K562 (cell line): Measurements from ENCODE around the gene UNC119. TPM values are rescaled to one million over a fixed set of nuclear protein-coding genes. Genes with fewer than 3 reads are reported as not detected.
A peak's percentile ranks its signal among the peaks of the same experiment; 100 is the strongest.

Experiments
- ARHGAP35 ChIP-seq: fragments of 450-650 bp; IDR thresholded peaks from 2 replicates; pipeline ENCODE4 v1.6.1; 2018; ENCODE audit not compliant: partially characterized antibody
- BCL6 ChIP-seq: fragments of 250-450 bp; sonication (Bioruptor Pico); IDR thresholded peaks from 2 replicates; pipeline ENCODE4 v1.4.0; 2020
- BRD4 ChIP-seq: fragments of 200-600 bp; sonication (generic); IDR thresholded peaks from 2 replicates; pipeline ENCODE4 v1.6.1; 2017; ENCODE audit warnings: inconsistent platforms
- CBX1 ChIP-seq: sonication (generic); IDR thresholded peaks from 2 replicates; pipeline ENCODE4 v1.6.1; 2016; ENCODE audit warnings: antibody characterized with exemption, low read depth, mild to moderate bottlenecking
- EP400 ChIP-seq: fragments of 450-650 bp; IDR thresholded peaks from 2 replicates; pipeline ENCODE4 v1.6.1; 2017; ENCODE audit warnings: antibody characterized with exemption, mild to moderate bottlenecking, moderate library complexity
- EWSR1 ChIP-seq: fragments of 450-650 bp; IDR thresholded peaks from 2 replicates; pipeline ENCODE4 v1.6.1; 2018; ENCODE audit warnings: borderline replicate concordance, mild to moderate bottlenecking, low read depth, moderate library complexity; ENCODE audit not compliant: partially characterized antibody
- FOXA3 ChIP-seq, 2 experiments: fragments of 450-650 bp in 1 of 2; sonication (generic) in 1 of 2; formaldehyde crosslinking; IDR thresholded peaks in 1 of 2; conservative IDR thresholded peaks in 1 of 2; 2 replicates each; pipeline versions ENCODE4 v1.4.0 to v1.8.0; 2020 to 2022; ENCODE audit warnings: mild to moderate bottlenecking in 2 of 2, missing genetic modification reagents in 1 of 2
- KHSRP ChIP-seq: fragments of 450-650 bp; IDR thresholded peaks from 2 replicates; pipeline ENCODE4 v1.6.1; 2017
- MYNN ChIP-seq, 2 experiments: sonication (generic); formaldehyde crosslinking in 1 of 2; IDR thresholded peaks; 2 replicates each; pipeline versions ENCODE4 v1.5.0 to v1.6.1; 2016 to 2020; ENCODE audit warnings: antibody characterized with exemption in 1 of 2, missing genetic modification reagents in 1 of 2
- RCOR1 ChIP-seq, 2 experiments: IDR thresholded peaks; 2 replicates each; pipeline ENCODE4 v1.6.1; 2012; ENCODE audit warnings: low read depth in 2 of 2, low read length in 2 of 2, borderline replicate concordance in 1 of 2, improper control_type of control experiment in 1 of 2
- SIN3B ChIP-seq: fragments of 450-650 bp; IDR thresholded peaks from 2 replicates; pipeline ENCODE4 v1.6.1; 2017; ENCODE audit warnings: low read depth, mild to moderate bottlenecking, moderate library complexity
- SRSF7 ChIP-seq: fragments of 200-400 bp; formaldehyde crosslinking; optimal IDR thresholded peaks from 2 replicates; pipeline ENCODE3; 2017; ENCODE audit warnings: mild to moderate bottlenecking, low read depth, low read length
- ZBTB17 ChIP-seq: fragments of 450-650 bp; formaldehyde crosslinking; IDR thresholded peaks from 2 replicates; pipeline ENCODE4 v1.4.0; 2020; ENCODE audit warnings: mild to moderate bottlenecking
- ZNF134 ChIP-seq: fragments of 250-450 bp; sonication (Bioruptor Pico); conservative IDR thresholded peaks from 2 replicates; pipeline ENCODE4 v1.4.0; 2020
- ZNF212 ChIP-seq: fragments of 450-650 bp; formaldehyde crosslinking; IDR thresholded peaks from 2 replicates; pipeline ENCODE4 v1.4.0; 2020; ENCODE audit warnings: mild to moderate bottlenecking
- ZNF57 ChIP-seq: fragments of 450-650 bp; formaldehyde crosslinking; IDR thresholded peaks from 2 replicates; pipeline ENCODE4 v1.4.0; 2020; ENCODE audit warnings: mild to moderate bottlenecking, moderate library complexity
- polyA plus RNA-seq, 8 experiments: library from polyadenylated mRNA; depleted of rRNA in 4 of 8; stranded (reverse) in 5 of 8; unstranded in 3 of 8; fragments of >200 nt; fragmentation: Nextera tagmentation in 2 of 8; fragmentation: Illumina TruSeq in 1 of 8; extraction: Ambion mirVana in 2 of 8; extraction: Trizol in 1 of 8; gene quantifications; 2 replicates each; pipeline versions ENCODE4 v1.2.1 to v1.2.3, GENCODE V29; 2011 to 2014; ENCODE audit warnings: inconsistent platforms in 1 of 8, missing spikeins in 1 of 8
- total RNA-seq, 7 experiments: library from RNA; depleted of rRNA in 6 of 7; stranded (reverse); fragments of >200 nt in 6 of 7; fragmentation: Illumina TruSeq in 2 of 7; extraction: Trizol in 2 of 7; gene quantifications; 2 replicates each; pipeline versions ENCODE4 v1.2.1 to v1.2.3, GENCODE V29; 2011 to 2021; ENCODE audit warnings: low replicate concordance in 1 of 7
- TF ChIP-seq, protein P1 (sequence below): sonication (generic); formaldehyde crosslinking; IDR thresholded peaks from 2 replicates; pipeline ENCODE4 v1.8.1; 2023; ENCODE audit warnings: mild to moderate bottlenecking, missing genetic modification reagents, moderate library complexity
- TF ChIP-seq, protein P2 (sequence below): fragments of 250-450 bp; sonication (Bioruptor Pico); IDR thresholded peaks from 2 replicates; pipeline ENCODE4 v1.8.0; 2022; ENCODE audit warnings: moderate library complexity, mild to moderate bottlenecking, inconsistent platforms
- TF ChIP-seq, protein P3 (sequence below): sonication (generic); formaldehyde crosslinking; IDR thresholded peaks from 2 replicates; pipeline ENCODE4 v1.8.0; 2022; ENCODE audit warnings: mild to moderate bottlenecking, missing genetic modification reagents
- TF ChIP-seq, protein P4 (sequence below): fragments of 250-450 bp; sonication (Bioruptor Pico); IDR thresholded peaks from 2 replicates; pipeline ENCODE4 v1.4.0; 2020; ENCODE audit warnings: mild to moderate bottlenecking, moderate library complexity
- TF ChIP-seq, protein P5 (sequence below): sonication (generic); formaldehyde crosslinking; IDR thresholded peaks from 2 replicates; pipeline ENCODE4 v1.8.1; 2022; ENCODE audit warnings: missing genetic modification reagents

Gene UNC119
- total and polyA plus RNA-seq, 9 of the 15 experiments (the other 6 are each of a cell fraction or from before 2014, with no cell fraction given): 0.37 to 47.7 (median 16.3) TPM

DNA sequence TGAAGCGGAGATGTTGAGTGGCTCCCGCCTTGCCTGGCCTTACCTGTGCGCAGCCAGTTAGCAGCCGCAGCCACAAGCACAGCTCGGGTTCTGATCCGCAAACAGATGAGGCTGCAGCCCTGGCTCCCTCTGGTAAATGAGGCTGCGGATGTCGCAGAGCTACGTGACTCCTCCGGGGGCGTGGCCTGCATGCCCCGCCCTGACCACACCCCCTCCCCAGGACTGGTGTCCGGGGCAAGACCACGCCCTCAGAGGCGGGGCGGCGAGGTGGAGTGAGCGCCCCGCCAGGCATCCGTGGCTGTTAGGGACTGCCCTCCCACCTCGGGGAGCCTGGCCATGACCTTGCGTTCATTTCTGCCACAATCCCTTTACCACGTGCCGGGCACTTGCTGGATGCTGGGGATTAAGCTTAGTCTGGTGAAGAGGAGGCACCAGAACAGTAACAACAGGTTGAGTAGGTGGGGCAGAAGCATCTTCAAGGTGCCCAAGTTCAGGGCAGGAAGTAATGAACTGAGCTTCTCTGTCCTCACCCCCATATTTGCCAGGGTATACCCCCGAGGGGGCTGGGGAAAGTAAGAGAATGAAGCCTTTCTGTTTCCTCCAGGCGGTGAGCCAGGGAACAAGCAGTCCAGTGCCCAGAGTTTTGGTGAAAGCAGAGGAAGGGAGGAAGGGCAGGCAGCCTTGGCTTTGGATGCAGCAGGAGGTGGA, 24.5 kb upstream of the UNC119 start, which contains the start of gene ALDOC (continued):
- TF ChIP-seq, protein P1, sequence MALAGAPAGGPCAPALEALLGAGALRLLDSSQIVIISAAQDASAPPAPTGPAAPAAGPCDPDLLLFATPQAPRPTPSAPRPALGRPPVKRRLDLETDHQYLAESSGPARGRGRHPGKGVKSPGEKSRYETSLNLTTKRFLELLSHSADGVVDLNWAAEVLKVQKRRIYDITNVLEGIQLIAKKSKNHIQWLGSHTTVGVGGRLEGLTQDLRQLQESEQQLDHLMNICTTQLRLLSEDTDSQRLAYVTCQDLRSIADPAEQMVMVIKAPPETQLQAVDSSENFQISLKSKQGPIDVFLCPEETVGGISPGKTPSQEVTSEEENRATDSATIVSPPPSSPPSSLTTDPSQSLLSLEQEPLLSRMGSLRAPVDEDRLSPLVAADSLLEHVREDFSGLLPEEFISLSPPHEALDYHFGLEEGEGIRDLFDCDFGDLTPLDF (CRISPR knock-in tag): no peak
- TF ChIP-seq RCOR1 (IDR thresholded peaks at IDR 0.05; ENCODE audit: borderline replicate concordance in 1 of 2, low read depth in 2 of 2, low read length in 2 of 2) (no peak; a peak in 1 of 4 replicates), KHSRP (no peak), ZNF212 (CRISPR knock-in tag) (no peak), SIN3B (no peak), MYNN (IDR thresholded peaks at IDR 0.05) (peak; percentile 87), MYNN (CRISPR knock-in tag; IDR thresholded peaks at IDR 0.05) (no peak), CBX1 (no peak), BRD4 (no peak), BCL6 (CRISPR knock-in tag) (no peak), ZNF134 (CRISPR knock-in tag) (0 out of 2 replicates have a peak, but pooled peaks have one; percentile 18), SRSF7 (no peak), ZBTB17 (CRISPR knock-in tag) (peak; percentile 33; the same call in 1 of the 2 replicates), EP400 (peak; percentile 90), FOXA3 (CRISPR knock-in tag; conservative IDR thresholded peaks at IDR 0.05 in 1 of 2, IDR thresholded peaks at IDR 0.05 in 1 of 2) (no peak), ZNF57 (CRISPR knock-in tag) (no peak), EWSR1 (no peak), ARHGAP35 (peak; percentile 38)
- TF ChIP-seq, protein P2, sequence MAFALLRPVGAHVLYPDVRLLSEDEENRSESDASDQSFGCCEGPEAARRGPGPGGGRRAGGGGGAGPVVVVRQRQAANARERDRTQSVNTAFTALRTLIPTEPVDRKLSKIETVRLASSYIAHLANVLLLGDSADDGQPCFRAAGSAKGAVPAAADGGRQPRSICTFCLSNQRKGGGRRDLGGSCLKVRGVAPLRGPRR (CRISPR knock-in tag): peak; percentile 65; the same call in 1 of the 2 replicates
- TF ChIP-seq, protein P3, sequence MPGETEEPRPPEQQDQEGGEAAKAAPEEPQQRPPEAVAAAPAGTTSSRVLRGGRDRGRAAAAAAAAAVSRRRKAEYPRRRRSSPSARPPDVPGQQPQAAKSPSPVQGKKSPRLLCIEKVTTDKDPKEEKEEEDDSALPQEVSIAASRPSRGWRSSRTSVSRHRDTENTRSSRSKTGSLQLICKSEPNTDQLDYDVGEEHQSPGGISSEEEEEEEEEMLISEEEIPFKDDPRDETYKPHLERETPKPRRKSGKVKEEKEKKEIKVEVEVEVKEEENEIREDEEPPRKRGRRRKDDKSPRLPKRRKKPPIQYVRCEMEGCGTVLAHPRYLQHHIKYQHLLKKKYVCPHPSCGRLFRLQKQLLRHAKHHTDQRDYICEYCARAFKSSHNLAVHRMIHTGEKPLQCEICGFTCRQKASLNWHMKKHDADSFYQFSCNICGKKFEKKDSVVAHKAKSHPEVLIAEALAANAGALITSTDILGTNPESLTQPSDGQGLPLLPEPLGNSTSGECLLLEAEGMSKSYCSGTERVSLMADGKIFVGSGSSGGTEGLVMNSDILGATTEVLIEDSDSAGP (CRISPR knock-in tag): no peak
- TF ChIP-seq, protein P4, sequence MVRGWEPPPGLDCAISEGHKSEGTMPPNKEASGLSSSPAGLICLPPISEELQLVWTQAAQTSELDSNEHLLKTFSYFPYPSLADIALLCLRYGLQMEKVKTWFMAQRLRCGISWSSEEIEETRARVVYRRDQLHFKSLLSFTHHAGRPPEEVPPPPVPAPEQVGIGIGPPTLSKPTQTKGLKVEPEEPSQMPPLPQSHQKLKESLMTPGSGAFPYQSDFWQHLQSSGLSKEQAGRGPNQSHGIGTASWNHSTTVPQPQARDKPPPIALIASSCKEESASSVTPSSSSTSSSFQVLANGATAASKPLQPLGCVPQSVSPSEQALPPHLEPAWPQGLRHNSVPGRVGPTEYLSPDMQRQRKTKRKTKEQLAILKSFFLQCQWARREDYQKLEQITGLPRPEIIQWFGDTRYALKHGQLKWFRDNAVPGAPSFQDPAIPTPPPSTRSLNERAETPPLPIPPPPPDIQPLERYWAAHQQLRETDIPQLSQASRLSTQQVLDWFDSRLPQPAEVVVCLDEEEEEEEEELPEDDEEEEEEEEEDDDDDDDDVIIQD (CRISPR knock-in tag): no peak
- TF ChIP-seq, protein P5, sequence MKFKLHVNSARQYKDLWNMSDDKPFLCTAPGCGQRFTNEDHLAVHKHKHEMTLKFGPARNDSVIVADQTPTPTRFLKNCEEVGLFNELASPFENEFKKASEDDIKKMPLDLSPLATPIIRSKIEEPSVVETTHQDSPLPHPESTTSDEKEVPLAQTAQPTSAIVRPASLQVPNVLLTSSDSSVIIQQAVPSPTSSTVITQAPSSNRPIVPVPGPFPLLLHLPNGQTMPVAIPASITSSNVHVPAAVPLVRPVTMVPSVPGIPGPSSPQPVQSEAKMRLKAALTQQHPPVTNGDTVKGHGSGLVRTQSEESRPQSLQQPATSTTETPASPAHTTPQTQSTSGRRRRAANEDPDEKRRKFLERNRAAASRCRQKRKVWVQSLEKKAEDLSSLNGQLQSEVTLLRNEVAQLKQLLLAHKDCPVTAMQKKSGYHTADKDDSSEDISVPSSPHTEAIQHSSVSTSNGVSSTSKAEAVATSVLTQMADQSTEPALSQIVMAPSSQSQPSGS: no peak
